Spleen (tissue), 11 donors: ENCODE measurements around the gene INSR. TPM values are rescaled to one million over a fixed set of nuclear protein-coding genes. Genes with fewer than 3 reads are reported as not detected.

Source experiments
- DNase-seq: peaks from one replicate; pipeline ENCODE4 v3.0.0-alpha.2; 2020
- H3K27ac ChIP-seq, 8 donors: fragments of 200-600 bp; sonication (generic) in 7 of 8; 1 replicate in 4 of 8; 2 replicates in 4 of 8; pipeline versions ENCODE4 v1.5.0 to v1.8.0; 2016 to 2021; ENCODE audit warnings: inconsistent platforms in 4 of 8, mild to moderate bottlenecking in 4 of 8, moderate library complexity in 1 of 8
- H3K27me3 ChIP-seq, 7 donors: fragments of 200-600 bp; sonication (generic) in 6 of 7; replicated peaks in 1 of 7; 1 replicate in 4 of 7; 2 replicates in 3 of 7; pipeline versions ENCODE4 v1.5.0 to v1.8.0; 2016 to 2021; ENCODE audit warnings: inconsistent platforms in 3 of 7, mild to moderate bottlenecking in 1 of 7
- H3K36me3 ChIP-seq, 6 donors: fragments of 200-600 bp; sonication (generic) in 5 of 6; 1 replicate in 4 of 6; 2 replicates in 2 of 6; pipeline versions ENCODE4 v1.5.0 to v1.8.0; 2016 to 2021; ENCODE audit warnings: inconsistent platforms in 2 of 6
- H3K4me1 ChIP-seq, 6 donors: fragments of 200-600 bp; sonication (generic) in 5 of 6; 1 replicate in 3 of 6; 2 replicates in 3 of 6; pipeline versions ENCODE4 v1.5.0 to v1.8.0; 2016 to 2021; ENCODE audit warnings: inconsistent platforms in 3 of 6
- H3K4me3 ChIP-seq, 8 donors: fragments of 200-600 bp; sonication (generic) in 7 of 8; 1 replicate in 4 of 8; 2 replicates in 4 of 8; pipeline versions ENCODE4 v1.5.0 to v1.8.0; 2016 to 2021; ENCODE audit warnings: inconsistent platforms in 4 of 8, mild to moderate bottlenecking in 4 of 8, moderate library complexity in 2 of 8
- H3K9me3 ChIP-seq, 8 donors: fragments of 200-600 bp; sonication (generic) in 7 of 8; 1 replicate in 4 of 8; 2 replicates in 4 of 8; pipeline versions ENCODE4 v1.5.0 to v1.8.0; 2016 to 2021; ENCODE audit warnings: inconsistent platforms in 4 of 8
- CTCF ChIP-seq, 11 experiments: fragments of 200-600 bp in 7 of 11; fragments of 450-650 bp in 4 of 11; sonication (generic) in 4 of 11; IDR thresholded peaks in 8 of 11; conservative IDR thresholded peaks in 3 of 11; 1 replicate in 7 of 11; 2 replicates in 4 of 11; pipeline versions ENCODE4 v1.4.0 to v1.8.0; 2016 to 2021; ENCODE audit warnings: antibody characterized with exemption in 11 of 11, inconsistent platforms in 4 of 11, mild to moderate bottlenecking in 1 of 11
- POLR2A ChIP-seq, 3 donors: fragments of 450-650 bp; IDR thresholded peaks; one replicate each; pipeline ENCODE4 v1.5.1; 2017; ENCODE audit warnings: antibody characterized with exemption in 3 of 3, mild to moderate bottlenecking in 1 of 3
- POLR2AphosphoS5 ChIP-seq, 3 donors: sonication (generic); formaldehyde crosslinking; IDR thresholded peaks; one replicate each; pipeline ENCODE4 v1.5.1; 2017; ENCODE audit warnings: antibody characterized with exemption in 3 of 3
- WGBS, 5 donors: extraction: QIAGEN DNeasy Blood & Tissue Kit in 3 of 5; methylation state at CpG; one replicate each; pipeline versions ENCODE4 v1.1.5 to v1.1.7; 2013 to 2018; 5-methylcytosine and 5-hydroxymethylcytosine counted together
- intact Hi-C: fragments of 100-400 bp; cut with DNase I; formaldehyde crosslinking; loops from one replicate; pipeline ENCODE4 v1.15.0; 2023; ENCODE audit warnings: low total_unique reads
- polyA plus RNA-seq, 3 donors: library from polyadenylated mRNA; stranded (reverse); fragments of 200-250 nt; gene quantifications; one replicate each; pipeline ENCODE4 v1.2.1, GENCODE V29; 2013
- total RNA-seq, 7 donors: library from RNA; depleted of rRNA in 3 of 7; stranded (reverse); fragments of >200 nt in 3 of 7; fragmentation: NEBNext Ultra II Directional in 4 of 7; extraction: Animal tissue kit (Norgen Biotek cat#: 25700) in 4 of 7; gene quantifications; one replicate each; pipeline versions ENCODE4 v1.1.0 to v1.2.1, GENCODE V29; 2016 to 2021
- donor health status: healthy with polysubstance abuse.
- donor health status: DM: no; HTN: no; CAD: no; lungs with moderate emphysema.
- donor health status: DM: no; HTN: no; CAD: no.
- donor health status: Bipolar disorder and iron deficiency.
- donor health status: healthy.
- donor health status: DM: no; HTN: no; CAD: no.
- donor health status: DM: yes; HTN: yes; CAD: no.

The INSR gene
- total and polyA plus RNA-seq, 10 donors: 7.6 to 467 (median 228) TPM

- DNase-seq: peak; percentile 74
Observed at GRCh38 chr19:7304200-7304599, 10.0 kb upstream of the INSR start.

GRCh38 chr19:7303470-7303869, 9.3 kb upstream of the INSR start:
- Histone ChIP-seq H3K27me3 (peaks cover 0 to 11% (median 0%) of the 10 kb centered on the region in 7 donors), H3K9me3 (no peaks in the 10 kb centered on the region), H3K4me3 (no peak overlapping the region), H3K27ac (peak overlapping the region in 2 of 8 donors; percentile 28 to 38), H3K36me3 (no peaks in the 10 kb centered on the region), H3K4me1 (peaks cover 0 to 38% (median 10%) of the 10 kb centered on the region in 6 donors)
- no peak for DNase-seq
- no peak for TF ChIP-seq POLR2AphosphoS5 (IDR thresholded peaks at IDR 0.05)
- TF ChIP-seq CTCF (IDR thresholded peaks at IDR 0.05 in 8 of 11, conservative IDR thresholded peaks at IDR 0.05 in 3 of 11): no peak
- TF ChIP-seq POLR2A (IDR thresholded peaks at IDR 0.05): no peak
- intact Hi-C loops: no loop called here
- WGBS, 5 donors: 51 to 81% (median 63%) methylated on average over 4 of the region's 4 CpGs

More at GRCh38 chr19:7304200-7304599, 10.0 kb upstream of the INSR start:
- TF ChIP-seq CTCF (IDR thresholded peaks at IDR 0.05 in 8 of 11, conservative IDR thresholded peaks at IDR 0.05 in 3 of 11) (no peak), POLR2A (IDR thresholded peaks at IDR 0.05) (no peak), POLR2AphosphoS5 (IDR thresholded peaks at IDR 0.05) (peak in 2 of 3 donors; percentile 40 to 44)
- H3K36me3 ChIP-seq: no peaks in the 10 kb centered on the region
- H3K27ac ChIP-seq: peak overlapping the region in 4 of 8 donors; percentile 28 to 61 (median 44)
- peaks cover 0 to 8% (median 0%) of the 10 kb centered on the region in 7 donors for H3K27me3 ChIP-seq
- H3K9me3 ChIP-seq: no peaks in the 10 kb centered on the region
- WGBS, 5 donors: 58 to 85% (median 68%) methylated on average over 9 of the region's 9 CpGs
- no peak overlapping the region for H3K4me3 ChIP-seq
- peaks cover 0 to 44% (median 10%) of the 10 kb centered on the region in 6 donors for H3K4me1 ChIP-seq
- intact Hi-C loops: no loop called here

- 50 to 89% (median 65%) methylated on average over 5 of the region's 5 CpGs for WGBS, 5 donors
- intact Hi-C loops: no loop called here
- Histone ChIP-seq H3K4me3 (no peak overlapping the region), H3K27ac (no peak overlapping the region), H3K36me3 (no peaks in the 10 kb centered on the region), H3K27me3 (peaks cover 0 to 22% (median 0%) of the 10 kb centered on the region in 7 donors), H3K9me3 (no peaks in the 10 kb centered on the region), H3K4me1 (peaks cover 0 to 26% (median 8%) of the 10 kb centered on the region in 6 donors)
- no peak for TF ChIP-seq CTCF (IDR thresholded peaks at IDR 0.05 in 8 of 11, conservative IDR thresholded peaks at IDR 0.05 in 3 of 11)
- no peak for TF ChIP-seq POLR2AphosphoS5 (IDR thresholded peaks at IDR 0.05)
- TF ChIP-seq POLR2A (IDR thresholded peaks at IDR 0.05): no peak
- no peak for DNase-seq
Observed at GRCh38 chr19:7301525-7301924, 7.3 kb upstream of the INSR start.

GRCh38 chr19:7297742-7298141, 3.5 kb upstream of the INSR start:
- H3K9me3 ChIP-seq: no peaks in the 10 kb centered on the region
- TF ChIP-seq POLR2AphosphoS5 (IDR thresholded peaks at IDR 0.05): no peak
- TF ChIP-seq CTCF (IDR thresholded peaks at IDR 0.05 in 8 of 11, conservative IDR thresholded peaks at IDR 0.05 in 3 of 11): no peak
- TF ChIP-seq POLR2A (IDR thresholded peaks at IDR 0.05): no peak
- intact Hi-C loops: loop anchor here (10.0 kb wide), 1 partner anchor 103 kb away; no protein-coding TSS in a partner anchor
- H3K4me1 ChIP-seq: peaks cover 5 to 32% (median 24%) of the 10 kb centered on the region in 6 donors
- DNase-seq: no peak
- WGBS, 5 donors: 70 to 86% (median 73%) methylated on average over 7 of the region's 7 CpGs
- H3K27me3 ChIP-seq: peaks cover 0 to 60% (median 18%) of the 10 kb centered on the region in 7 donors
- no peak overlapping the region for H3K27ac ChIP-seq
- no peaks in the 10 kb centered on the region for H3K36me3 ChIP-seq
- H3K4me3 ChIP-seq: no peak overlapping the region
